ENCODE measurements around the gene ITIH3. TPM values are rescaled to one million over a fixed set of nuclear protein-coding genes. Genes with fewer than 3 reads are reported as not detected.

ITIH3 gene
- total RNA-seq, 4 donors from 2014 or later, result 0.83 to 3.2 (median 1.5) TPM

DNA sequence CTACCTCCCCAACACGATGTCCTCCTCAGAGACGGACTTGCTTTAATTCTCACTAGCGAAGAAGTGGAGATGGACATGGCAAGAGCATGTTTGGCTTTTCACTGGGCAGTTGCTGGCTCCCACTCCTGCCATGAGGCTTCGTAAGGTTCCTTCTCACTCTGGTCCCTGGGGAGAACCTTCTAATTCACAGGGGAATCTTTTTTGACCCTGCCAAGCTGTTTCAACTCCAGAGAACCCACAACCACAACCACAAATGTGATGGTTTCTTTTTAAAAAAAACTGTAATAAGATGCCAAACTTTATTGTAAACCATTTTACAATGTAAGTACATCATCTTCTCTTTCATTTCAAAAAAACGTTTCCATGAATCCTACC, 41.9 kb downstream of the ITIH3 start:
- Histone ChIP-seq H3K27ac (replicated peaks in 1 of 4) (peak overlapping the region in 2 of 4 donors; percentile 65 to 67), H3K4me3 (no peak overlapping the region), H3K4me1 (peaks cover 38 to 41% (median 39%) of the 10 kb centered on the region in 4 donors), H3K36me3 (peaks cover 0 to 62% (median 26%) of the 10 kb centered on the region in 4 donors), H3K27me3 (no peaks in the 10 kb centered on the region), H3K9me3 (no peaks in the 10 kb centered on the region)
- TF ChIP-seq EP300 (IDR thresholded peaks at IDR 0.05) (no peak), POLR2AphosphoS5 (IDR thresholded peaks at IDR 0.05) (no peak), POLR2A (IDR thresholded peaks at IDR 0.05; ENCODE audit: low read depth) (no peak)
- TF ChIP-seq, protein P1, sequence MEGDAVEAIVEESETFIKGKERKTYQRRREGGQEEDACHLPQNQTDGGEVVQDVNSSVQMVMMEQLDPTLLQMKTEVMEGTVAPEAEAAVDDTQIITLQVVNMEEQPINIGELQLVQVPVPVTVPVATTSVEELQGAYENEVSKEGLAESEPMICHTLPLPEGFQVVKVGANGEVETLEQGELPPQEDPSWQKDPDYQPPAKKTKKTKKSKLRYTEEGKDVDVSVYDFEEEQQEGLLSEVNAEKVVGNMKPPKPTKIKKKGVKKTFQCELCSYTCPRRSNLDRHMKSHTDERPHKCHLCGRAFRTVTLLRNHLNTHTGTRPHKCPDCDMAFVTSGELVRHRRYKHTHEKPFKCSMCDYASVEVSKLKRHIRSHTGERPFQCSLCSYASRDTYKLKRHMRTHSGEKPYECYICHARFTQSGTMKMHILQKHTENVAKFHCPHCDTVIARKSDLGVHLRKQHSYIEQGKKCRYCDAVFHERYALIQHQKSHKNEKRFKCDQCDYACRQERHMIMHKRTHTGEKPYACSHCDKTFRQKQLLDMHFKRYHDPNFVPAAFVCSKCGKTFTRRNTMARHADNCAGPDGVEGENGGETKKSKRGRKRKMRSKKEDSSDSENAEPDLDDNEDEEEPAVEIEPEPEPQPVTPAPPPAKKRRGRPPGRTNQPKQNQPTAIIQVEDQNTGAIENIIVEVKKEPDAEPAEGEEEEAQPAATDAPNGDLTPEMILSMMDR (IDR thresholded peaks at IDR 0.05), result no peak
- DNase-seq (ENCODE audit: extremely low spot score), result no peak
- intact Hi-C loops (cut with DNase I), result no loop called here
- WGBS, result 89% methylated on average over 3 of the region's 5 CpGs

DNA sequence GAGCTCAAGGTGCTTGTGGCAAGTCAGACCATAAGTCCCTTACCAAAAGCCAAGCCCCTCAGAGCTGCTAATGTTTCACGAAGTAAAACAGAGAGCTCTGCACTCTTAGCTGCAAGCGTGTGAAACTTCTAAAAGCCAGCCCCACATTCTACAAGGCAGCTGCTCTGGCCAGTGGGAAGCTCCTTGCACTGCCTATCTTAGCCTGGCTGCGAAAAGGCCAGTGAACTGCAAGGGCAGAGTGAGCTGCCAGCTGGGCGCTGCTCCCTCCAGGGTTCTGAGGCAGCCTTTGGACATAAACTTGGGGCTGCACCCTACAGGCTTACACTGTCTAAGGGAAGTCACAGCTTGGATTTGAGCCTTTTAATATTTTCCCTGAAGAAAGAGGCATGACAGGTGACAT, 42.4 kb downstream of the ITIH3 start:
- Histone ChIP-seq H3K9me3 (no peaks in the 10 kb centered on the region), H3K4me3 (no peak overlapping the region), H3K27me3 (no peaks in the 10 kb centered on the region), H3K36me3 (peaks cover 0 to 68% (median 30%) of the 10 kb centered on the region in 4 donors), H3K4me1 (peaks cover 38 to 44% (median 40%) of the 10 kb centered on the region in 4 donors), H3K27ac (replicated peaks in 1 of 4) (peak overlapping the region in 1 of 4 donors; percentile 22)
- intact Hi-C loops (cut with DNase I), result no loop called here
- WGBS, result 91% methylated on average over 4 of the region's 4 CpGs
- no peak for DNase-seq (ENCODE audit: extremely low spot score)
- no peak for TF ChIP-seq POLR2A (IDR thresholded peaks at IDR 0.05; ENCODE audit: low read depth)
- no peak for TF ChIP-seq EP300 (IDR thresholded peaks at IDR 0.05)
- TF ChIP-seq, protein P1 (IDR thresholded peaks at IDR 0.05), result no peak
- TF ChIP-seq POLR2AphosphoS5 (IDR thresholded peaks at IDR 0.05), result no peak

DNA sequence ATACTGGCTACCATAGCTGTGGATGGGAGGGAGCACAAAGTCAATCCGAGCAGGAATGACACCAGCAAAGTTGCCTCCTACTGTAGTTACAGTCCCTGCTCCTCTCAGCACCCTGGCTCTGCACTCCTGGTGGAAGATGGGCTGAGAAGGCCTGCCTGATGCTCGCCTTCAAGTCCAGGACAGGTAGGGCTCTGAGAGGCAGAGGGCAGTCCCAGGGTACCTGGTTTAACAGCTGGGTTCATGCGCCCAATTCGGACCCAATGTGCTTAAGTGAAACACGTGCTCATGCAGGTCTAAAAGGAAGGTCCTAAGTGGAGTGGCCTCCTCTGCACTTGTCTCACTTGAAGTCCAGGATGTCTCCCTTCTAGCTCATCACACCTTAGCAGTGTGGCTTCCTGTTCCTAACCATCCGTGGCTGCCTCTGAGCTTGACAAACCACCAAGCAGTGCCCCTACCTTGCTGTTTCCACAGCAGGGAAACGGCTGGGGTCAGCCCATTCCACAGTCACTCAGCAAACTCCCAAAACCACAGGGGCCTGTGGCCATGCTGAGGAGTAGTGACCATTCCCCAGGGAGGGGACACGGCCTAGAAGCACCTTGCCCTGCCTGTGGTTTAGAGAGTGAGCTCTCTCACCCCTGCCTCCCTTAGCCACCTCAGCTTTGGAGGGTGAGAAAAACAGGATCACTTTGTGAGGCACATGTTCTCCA, 44.1 kb downstream of the ITIH3 start:
- Histone ChIP-seq H3K4me1 (peaks cover 45 to 60% (median 50%) of the 10 kb centered on the region in 4 donors), H3K9me3 (no peaks in the 10 kb centered on the region), H3K27ac (replicated peaks in 1 of 4) (no peak overlapping the region), H3K36me3 (peaks cover 0 to 75% (median 33%) of the 10 kb centered on the region in 4 donors), H3K27me3 (no peaks in the 10 kb centered on the region), H3K4me3 (no peak overlapping the region)
- WGBS, result 97% methylated on average over 7 of the region's 8 CpGs
- DNase-seq (ENCODE audit: extremely low spot score), result no peak
- intact Hi-C loops (cut with DNase I), result no loop called here
- TF ChIP-seq, protein P1 (IDR thresholded peaks at IDR 0.05), result no peak
- TF ChIP-seq EP300 (IDR thresholded peaks at IDR 0.05), result no peak
- no peak for TF ChIP-seq POLR2A (IDR thresholded peaks at IDR 0.05; ENCODE audit: low read depth)
- TF ChIP-seq POLR2AphosphoS5 (IDR thresholded peaks at IDR 0.05), result no peak

DNA sequence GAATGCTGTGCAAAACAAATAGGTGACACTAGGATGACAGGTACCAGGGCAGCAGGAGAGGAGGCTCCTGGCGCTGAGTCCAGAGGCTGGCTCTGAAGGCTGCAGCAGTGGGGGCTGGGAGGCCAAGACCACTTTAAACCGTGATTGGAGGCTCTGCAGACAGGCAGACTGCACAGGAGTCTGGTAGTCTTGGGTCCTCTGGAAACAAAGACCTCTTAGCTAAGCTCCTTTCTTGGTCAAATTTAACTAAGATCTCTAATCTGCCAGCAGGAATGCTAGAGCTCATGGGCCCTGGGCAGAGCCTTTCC, 44.6 kb downstream of the ITIH3 start:
- Histone ChIP-seq H3K36me3 (peaks cover 0 to 75% (median 33%) of the 10 kb centered on the region in 4 donors), H3K4me1 (peaks cover 48 to 60% (median 51%) of the 10 kb centered on the region in 4 donors), H3K9me3 (no peaks in the 10 kb centered on the region), H3K4me3 (no peak overlapping the region), H3K27me3 (no peaks in the 10 kb centered on the region), H3K27ac (replicated peaks in 1 of 4) (no peak overlapping the region)
- 64% methylated on average over 1 of the region's 2 CpGs for WGBS
- intact Hi-C loops (cut with DNase I), result no loop called here
- DNase-seq (ENCODE audit: extremely low spot score), result no peak
- TF ChIP-seq POLR2AphosphoS5 (IDR thresholded peaks at IDR 0.05) (no peak), EP300 (IDR thresholded peaks at IDR 0.05) (no peak), POLR2A (IDR thresholded peaks at IDR 0.05; ENCODE audit: low read depth) (no peak)
- TF ChIP-seq, protein P1 (IDR thresholded peaks at IDR 0.05), result no peak

Data from esophagus muscularis mucosa (tissue), 4 donors.